ENCODE measurements around the gene CUX1. TPM values are rescaled to one million over a fixed set of nuclear protein-coding genes. Genes with fewer than 3 reads are reported as not detected.

CUX1 gene
- total RNA-seq, 1 experiment from 2014 or later: 64.3 TPM

DNA sequence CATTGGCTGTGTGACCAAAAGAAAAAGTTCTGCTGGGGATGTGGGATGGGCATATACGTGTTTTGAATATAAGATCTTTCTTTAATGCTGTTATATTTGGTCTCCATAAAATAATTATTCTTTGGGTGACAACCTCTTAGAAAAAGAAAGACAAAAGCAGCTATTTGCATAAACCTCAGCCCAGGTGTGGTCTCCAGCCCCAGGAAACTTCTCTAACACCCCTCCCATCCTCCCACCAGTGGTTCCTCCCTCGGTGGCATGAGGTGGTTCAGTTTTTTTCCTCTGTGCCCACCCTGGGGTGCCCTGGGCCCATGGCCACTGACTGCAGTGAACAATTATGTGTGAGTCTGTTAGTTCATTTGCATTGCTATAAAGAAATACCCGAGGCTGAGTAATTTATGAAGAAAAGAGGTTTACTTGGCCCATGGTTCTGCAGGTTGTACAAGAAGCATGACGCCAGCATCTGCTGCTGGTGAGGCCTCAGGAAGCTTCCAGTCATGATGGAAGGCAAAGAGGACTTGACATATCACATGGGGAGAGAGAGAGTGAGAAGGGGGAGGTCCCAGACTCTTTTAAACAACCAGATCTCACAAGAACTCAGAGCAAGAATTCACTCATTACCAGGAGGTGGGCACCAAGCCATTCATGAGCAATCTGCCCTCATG, 165.9 kb downstream of the CUX1 start (continued):
- TF ChIP-seq, protein P1, sequence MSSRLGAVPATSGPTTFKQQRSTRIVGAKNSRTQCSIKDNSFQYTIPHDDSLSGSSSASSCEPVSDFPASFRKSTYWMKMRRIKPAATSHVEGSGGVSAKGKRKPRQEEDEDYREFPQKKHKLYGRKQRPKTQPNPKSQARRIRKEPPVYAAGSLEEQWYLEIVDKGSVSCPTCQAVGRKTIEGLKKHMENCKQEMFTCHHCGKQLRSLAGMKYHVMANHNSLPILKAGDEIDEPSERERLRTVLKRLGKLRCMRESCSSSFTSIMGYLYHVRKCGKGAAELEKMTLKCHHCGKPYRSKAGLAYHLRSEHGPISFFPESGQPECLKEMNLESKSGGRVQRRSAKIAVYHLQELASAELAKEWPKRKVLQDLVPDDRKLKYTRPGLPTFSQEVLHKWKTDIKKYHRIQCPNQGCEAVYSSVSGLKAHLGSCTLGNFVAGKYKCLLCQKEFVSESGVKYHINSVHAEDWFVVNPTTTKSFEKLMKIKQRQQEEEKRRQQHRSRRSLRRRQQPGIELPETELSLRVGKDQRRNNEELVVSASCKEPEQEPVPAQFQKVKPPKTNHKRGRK (CRISPR knock-in tag; IDR thresholded peaks at IDR 0.05; ENCODE audit: borderline replicate concordance): no peak
- TF ChIP-seq ZNF423 (CRISPR knock-in tag; IDR thresholded peaks at IDR 0.05) (no peak), ETV6 (CRISPR knock-in tag; IDR thresholded peaks at IDR 0.05) (no peak), HMGA2 (CRISPR knock-in tag; IDR thresholded peaks at IDR 0.05) (no peak), SP1 (CRISPR knock-in tag; conservative IDR thresholded peaks at IDR 0.05) (no peak)
- TF ChIP-seq, protein P2, sequence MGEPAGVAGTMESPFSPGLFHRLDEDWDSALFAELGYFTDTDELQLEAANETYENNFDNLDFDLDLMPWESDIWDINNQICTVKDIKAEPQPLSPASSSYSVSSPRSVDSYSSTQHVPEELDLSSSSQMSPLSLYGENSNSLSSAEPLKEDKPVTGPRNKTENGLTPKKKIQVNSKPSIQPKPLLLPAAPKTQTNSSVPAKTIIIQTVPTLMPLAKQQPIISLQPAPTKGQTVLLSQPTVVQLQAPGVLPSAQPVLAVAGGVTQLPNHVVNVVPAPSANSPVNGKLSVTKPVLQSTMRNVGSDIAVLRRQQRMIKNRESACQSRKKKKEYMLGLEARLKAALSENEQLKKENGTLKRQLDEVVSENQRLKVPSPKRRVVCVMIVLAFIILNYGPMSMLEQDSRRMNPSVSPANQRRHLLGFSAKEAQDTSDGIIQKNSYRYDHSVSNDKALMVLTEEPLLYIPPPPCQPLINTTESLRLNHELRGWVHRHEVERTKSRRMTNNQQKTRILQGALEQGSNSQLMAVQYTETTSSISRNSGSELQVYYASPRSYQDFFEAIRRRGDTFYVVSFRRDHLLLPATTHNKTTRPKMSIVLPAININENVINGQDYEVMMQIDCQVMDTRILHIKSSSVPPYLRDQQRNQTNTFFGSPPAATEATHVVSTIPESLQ (CRISPR knock-in tag; IDR thresholded peaks at IDR 0.05): no peak
- TF ChIP-seq, protein P3, sequence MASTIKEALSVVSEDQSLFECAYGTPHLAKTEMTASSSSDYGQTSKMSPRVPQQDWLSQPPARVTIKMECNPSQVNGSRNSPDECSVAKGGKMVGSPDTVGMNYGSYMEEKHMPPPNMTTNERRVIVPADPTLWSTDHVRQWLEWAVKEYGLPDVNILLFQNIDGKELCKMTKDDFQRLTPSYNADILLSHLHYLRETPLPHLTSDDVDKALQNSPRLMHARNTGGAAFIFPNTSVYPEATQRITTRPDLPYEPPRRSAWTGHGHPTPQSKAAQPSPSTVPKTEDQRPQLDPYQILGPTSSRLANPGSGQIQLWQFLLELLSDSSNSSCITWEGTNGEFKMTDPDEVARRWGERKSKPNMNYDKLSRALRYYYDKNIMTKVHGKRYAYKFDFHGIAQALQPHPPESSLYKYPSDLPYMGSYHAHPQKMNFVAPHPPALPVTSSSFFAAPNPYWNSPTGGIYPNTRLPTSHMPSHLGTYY (CRISPR knock-in tag; IDR thresholded peaks at IDR 0.05): no peak

DNA sequence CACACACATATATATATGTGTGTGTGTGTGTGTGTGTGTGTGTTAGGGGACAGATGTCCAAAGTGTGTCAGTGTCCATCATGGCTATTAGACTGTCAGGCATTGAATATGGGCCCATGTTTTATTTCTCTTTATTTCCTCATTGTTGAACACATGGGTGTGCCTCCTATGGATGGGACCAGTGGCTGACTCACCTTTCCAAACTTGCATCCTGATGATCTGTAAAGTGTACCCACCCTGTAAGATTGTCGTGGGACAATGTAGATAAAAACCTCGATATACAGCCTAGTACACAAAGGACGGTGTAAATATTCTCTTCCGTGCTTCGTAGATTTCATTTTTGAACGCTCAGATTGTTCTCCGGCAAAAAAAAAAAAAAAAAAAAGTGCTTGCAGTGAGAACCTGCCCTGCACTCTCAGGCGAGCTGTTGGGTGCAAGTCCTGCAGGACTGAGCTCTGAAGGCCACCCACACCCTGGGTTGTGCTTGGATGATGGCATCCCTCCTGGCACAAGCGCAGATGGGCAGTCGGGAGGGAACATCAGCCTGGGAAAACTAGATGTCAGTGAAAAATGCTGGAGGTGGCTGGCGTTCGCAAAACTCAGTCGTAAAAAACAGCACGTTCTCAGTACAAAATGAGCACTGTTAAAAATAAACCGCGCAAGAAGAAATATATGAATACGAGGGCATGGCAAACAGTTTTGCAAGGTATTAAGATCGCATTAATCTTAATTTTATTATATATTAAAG, 166.9 kb downstream of the CUX1 start:
- DNase-seq (ENCODE audit: low spot score) (no peak), ATAC-seq (no peak)
- no peaks in the 10 kb centered on the region for H3K27me3 Mint-ChIP-seq (ENCODE audit: low read depth)
- peaks cover 10% of the 10 kb centered on the region for H3K9me3 Mint-ChIP-seq
- POLR2A ChIA-PET: no interaction called here
- CTCF ChIA-PET: interaction anchor here (1.5 kb wide), 1 partner anchor 44 kb away, joined by 4 read pairs; no protein-coding TSS in a partner anchor
- H3K4me1 Mint-ChIP-seq: peaks cover 50% of the 10 kb centered on the region
- TF ChIP-seq FOXK1 (CRISPR knock-in tag; IDR thresholded peaks at IDR 0.05) (no peak), ZNF138 (CRISPR knock-in tag; conservative IDR thresholded peaks at IDR 0.05) (no peak), FOXP1 (CRISPR knock-in tag; IDR thresholded peaks at IDR 0.05; ENCODE audit: borderline replicate concordance) (no peak), RELA (CRISPR knock-in tag; IDR thresholded peaks at IDR 0.05; ENCODE audit: borderline replicate concordance) (no peak), HMGA2 (CRISPR knock-in tag; IDR thresholded peaks at IDR 0.05) (no peak), KAT7 (CRISPR knock-in tag; IDR thresholded peaks at IDR 0.05; ENCODE audit: borderline replicate concordance) (no peak)
- TF ChIP-seq, protein P4, sequence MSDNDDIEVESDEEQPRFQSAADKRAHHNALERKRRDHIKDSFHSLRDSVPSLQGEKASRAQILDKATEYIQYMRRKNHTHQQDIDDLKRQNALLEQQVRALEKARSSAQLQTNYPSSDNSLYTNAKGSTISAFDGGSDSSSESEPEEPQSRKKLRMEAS (CRISPR knock-in tag; IDR thresholded peaks at IDR 0.05): no peak
- TF ChIP-seq, protein P1 (CRISPR knock-in tag; IDR thresholded peaks at IDR 0.05; ENCODE audit: borderline replicate concordance): no peak
- TF ChIP-seq, protein P5, sequence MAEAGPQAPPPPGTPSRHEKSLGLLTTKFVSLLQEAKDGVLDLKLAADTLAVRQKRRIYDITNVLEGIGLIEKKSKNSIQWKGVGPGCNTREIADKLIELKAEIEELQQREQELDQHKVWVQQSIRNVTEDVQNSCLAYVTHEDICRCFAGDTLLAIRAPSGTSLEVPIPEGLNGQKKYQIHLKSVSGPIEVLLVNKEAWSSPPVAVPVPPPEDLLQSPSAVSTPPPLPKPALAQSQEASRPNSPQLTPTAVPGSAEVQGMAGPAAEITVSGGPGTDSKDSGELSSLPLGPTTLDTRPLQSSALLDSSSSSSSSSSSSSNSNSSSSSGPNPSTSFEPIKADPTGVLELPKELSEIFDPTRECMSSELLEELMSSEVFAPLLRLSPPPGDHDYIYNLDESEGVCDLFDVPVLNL (CRISPR knock-in tag; IDR thresholded peaks at IDR 0.05; ENCODE audit: borderline replicate concordance, low read depth): no peak
- TF ChIP-seq, protein P6, sequence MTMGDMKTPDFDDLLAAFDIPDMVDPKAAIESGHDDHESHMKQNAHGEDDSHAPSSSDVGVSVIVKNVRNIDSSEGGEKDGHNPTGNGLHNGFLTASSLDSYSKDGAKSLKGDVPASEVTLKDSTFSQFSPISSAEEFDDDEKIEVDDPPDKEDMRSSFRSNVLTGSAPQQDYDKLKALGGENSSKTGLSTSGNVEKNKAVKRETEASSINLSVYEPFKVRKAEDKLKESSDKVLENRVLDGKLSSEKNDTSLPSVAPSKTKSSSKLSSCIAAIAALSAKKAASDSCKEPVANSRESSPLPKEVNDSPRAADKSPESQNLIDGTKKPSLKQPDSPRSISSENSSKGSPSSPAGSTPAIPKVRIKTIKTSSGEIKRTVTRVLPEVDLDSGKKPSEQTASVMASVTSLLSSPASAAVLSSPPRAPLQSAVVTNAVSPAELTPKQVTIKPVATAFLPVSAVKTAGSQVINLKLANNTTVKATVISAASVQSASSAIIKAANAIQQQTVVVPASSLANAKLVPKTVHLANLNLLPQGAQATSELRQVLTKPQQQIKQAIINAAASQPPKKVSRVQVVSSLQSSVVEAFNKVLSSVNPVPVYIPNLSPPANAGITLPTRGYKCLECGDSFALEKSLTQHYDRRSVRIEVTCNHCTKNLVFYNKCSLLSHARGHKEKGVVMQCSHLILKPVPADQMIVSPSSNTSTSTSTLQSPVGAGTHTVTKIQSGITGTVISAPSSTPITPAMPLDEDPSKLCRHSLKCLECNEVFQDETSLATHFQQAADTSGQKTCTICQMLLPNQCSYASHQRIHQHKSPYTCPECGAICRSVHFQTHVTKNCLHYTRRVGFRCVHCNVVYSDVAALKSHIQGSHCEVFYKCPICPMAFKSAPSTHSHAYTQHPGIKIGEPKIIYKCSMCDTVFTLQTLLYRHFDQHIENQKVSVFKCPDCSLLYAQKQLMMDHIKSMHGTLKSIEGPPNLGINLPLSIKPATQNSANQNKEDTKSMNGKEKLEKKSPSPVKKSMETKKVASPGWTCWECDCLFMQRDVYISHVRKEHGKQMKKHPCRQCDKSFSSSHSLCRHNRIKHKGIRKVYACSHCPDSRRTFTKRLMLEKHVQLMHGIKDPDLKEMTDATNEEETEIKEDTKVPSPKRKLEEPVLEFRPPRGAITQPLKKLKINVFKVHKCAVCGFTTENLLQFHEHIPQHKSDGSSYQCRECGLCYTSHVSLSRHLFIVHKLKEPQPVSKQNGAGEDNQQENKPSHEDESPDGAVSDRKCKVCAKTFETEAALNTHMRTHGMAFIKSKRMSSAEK (CRISPR knock-in tag; IDR thresholded peaks at IDR 0.05; ENCODE audit: borderline replicate concordance): no peak
- TF ChIP-seq, protein P7, sequence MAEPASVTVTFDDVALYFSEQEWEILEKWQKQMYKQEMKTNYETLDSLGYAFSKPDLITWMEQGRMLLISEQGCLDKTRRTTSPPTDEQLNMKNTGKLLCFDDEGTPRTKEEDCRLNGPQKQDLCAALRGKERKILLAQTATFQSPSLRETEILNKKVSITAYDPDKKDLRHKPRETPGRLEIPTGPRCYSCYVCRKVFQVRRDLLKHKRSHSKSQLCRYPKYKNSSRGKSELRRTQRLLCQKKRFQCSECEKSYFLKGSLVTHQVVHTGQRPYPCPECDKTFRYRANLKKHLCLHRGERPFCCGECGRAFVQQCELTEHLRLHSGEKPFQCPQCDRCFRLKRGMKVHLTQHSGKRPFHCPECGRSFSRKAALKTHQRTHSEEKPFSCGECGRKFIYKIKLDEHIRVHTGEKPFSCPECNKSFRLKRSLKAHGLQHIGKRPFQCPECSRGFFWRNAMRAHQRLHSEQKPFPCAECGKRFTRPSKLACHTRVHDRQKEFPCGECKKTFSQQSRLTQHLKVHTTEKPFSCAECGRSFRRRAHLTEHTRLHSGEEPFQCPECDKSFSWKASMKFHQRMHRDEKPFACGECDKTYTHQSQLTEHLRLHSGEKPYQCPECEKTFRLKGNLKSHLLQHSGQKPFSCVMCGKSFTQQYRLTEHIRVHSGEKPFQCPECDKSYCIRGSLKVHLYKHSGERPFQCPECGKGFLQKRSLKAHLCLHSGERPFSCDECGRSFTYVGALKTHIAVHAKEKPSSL (CRISPR knock-in tag; conservative IDR thresholded peaks at IDR 0.05): no peak
- no peak overlapping the region for H3K4me3 Mint-ChIP-seq
- peak overlapping the region; percentile 86 for H3K27ac Mint-ChIP-seq
- peaks cover 13% of the 10 kb centered on the region for H3K36me3 Mint-ChIP-seq
